ENCODE data around the gene SLC25A25. TPM values are rescaled to one million over a fixed set of nuclear protein-coding genes. Genes with fewer than 3 reads are reported as not detected.
A peak's percentile ranks its signal among the peaks of the same experiment; 100 is the strongest.

The SLC25A25 gene
- total RNA-seq, 1 donor from 2014 or later: 8.5 TPM

- H3F3A ChIP-seq (ENCODE audit: low read depth): no peaks in the 10 kb centered on the region
- no peaks in the 10 kb centered on the region for H3K9me3 ChIP-seq (ENCODE audit: low read depth)
- no peak overlapping the region for H3K27ac ChIP-seq
- peaks cover 23% of the 10 kb centered on the region for H3K79me2 ChIP-seq (ENCODE audit: low read depth)
- Mint-ChIP-seq H3K9me3 (peaks cover 3% of the 10 kb centered on the region), H3K36me3 (peaks cover 11% of the 10 kb centered on the region), H3K4me3 (no peak overlapping the region), H3K4me1 (peaks cover 11% of the 10 kb centered on the region), H3K27ac (no peak overlapping the region), H3K27me3 (ENCODE audit: insufficient read depth, low read depth) (peaks cover 6% of the 10 kb centered on the region)
- H3K4me1 ChIP-seq: no peaks in the 10 kb centered on the region
- no peak for DNase-seq (ENCODE audit: low spot score)
- no peaks in the 10 kb centered on the region for H3K36me3 ChIP-seq
- no peak for TF ChIP-seq EZH2 (IDR thresholded peaks at IDR 0.05)
- no peak for TF ChIP-seq CTCF (IDR thresholded peaks at IDR 0.05)
- TF ChIP-seq EZH2phosphoT487 (IDR thresholded peaks at IDR 0.05): no peak
- H3K4me3 ChIP-seq: no peak overlapping the region
- H3K27me3 ChIP-seq: peaks cover 1% of the 10 kb centered on the region
- H3K9ac ChIP-seq: no peak overlapping the region
- H4K20me1 ChIP-seq (ENCODE audit: low read depth): peaks cover 24% of the 10 kb centered on the region
- no peak overlapping the region for H3K4me2 ChIP-seq
- H2AFZ ChIP-seq (replicated peaks): no peak overlapping the region
Measured at GRCh38 chr9:128123451-128124080, 55.5 kb downstream of the SLC25A25 start.

GRCh38 chr9:128124451-128124850, 56.4 kb downstream of the SLC25A25 start:
- peaks cover 24% of the 10 kb centered on the region for H4K20me1 ChIP-seq (ENCODE audit: low read depth)
- peaks cover 23% of the 10 kb centered on the region for H3K79me2 ChIP-seq (ENCODE audit: low read depth)
- Mint-ChIP-seq H3K9me3 (peaks cover 8% of the 10 kb centered on the region), H3K27me3 (ENCODE audit: insufficient read depth, low read depth) (peaks cover 6% of the 10 kb centered on the region), H3K27ac (no peak overlapping the region), H3K36me3 (peaks cover 13% of the 10 kb centered on the region), H3K4me3 (no peak overlapping the region), H3K4me1 (peaks cover 16% of the 10 kb centered on the region)
- H3K36me3 ChIP-seq: no peaks in the 10 kb centered on the region
- H3K27ac ChIP-seq: no peak overlapping the region
- DNase-seq (ENCODE audit: low spot score): no peak
- H3K9ac ChIP-seq: no peak overlapping the region
- TF ChIP-seq EZH2 (IDR thresholded peaks at IDR 0.05) (no peak), EZH2phosphoT487 (IDR thresholded peaks at IDR 0.05) (no peak), CTCF (IDR thresholded peaks at IDR 0.05) (no peak)
- H2AFZ ChIP-seq (replicated peaks): no peak overlapping the region
- no peak overlapping the region for H3K4me2 ChIP-seq
- H3K27me3 ChIP-seq: peaks cover 10% of the 10 kb centered on the region
- H3F3A ChIP-seq (ENCODE audit: low read depth): no peaks in the 10 kb centered on the region
- H3K4me1 ChIP-seq: no peaks in the 10 kb centered on the region
- H3K4me3 ChIP-seq: no peak overlapping the region
- peaks cover 3% of the 10 kb centered on the region for H3K9me3 ChIP-seq (ENCODE audit: low read depth)

- Histone ChIP-seq H3K27me3 (peaks cover 12% of the 10 kb centered on the region), H2AFZ (replicated peaks) (no peak overlapping the region), H3K4me1 (no peaks in the 10 kb centered on the region), H3K9me3 (ENCODE audit: low read depth) (peaks cover 5% of the 10 kb centered on the region), H3K27ac (no peak overlapping the region), H3F3A (ENCODE audit: low read depth) (no peaks in the 10 kb centered on the region), H3K36me3 (no peaks in the 10 kb centered on the region), H4K20me1 (ENCODE audit: low read depth) (peaks cover 24% of the 10 kb centered on the region), H3K4me3 (no peak overlapping the region), H3K4me2 (no peak overlapping the region), H3K9ac (no peak overlapping the region), H3K79me2 (ENCODE audit: low read depth) (peaks cover 23% of the 10 kb centered on the region)
- Mint-ChIP-seq H3K4me3 (peak overlapping the region; percentile 64), H3K4me1 (peaks cover 16% of the 10 kb centered on the region), H3K27ac (no peak overlapping the region), H3K36me3 (peaks cover 13% of the 10 kb centered on the region), H3K27me3 (ENCODE audit: insufficient read depth, low read depth) (peaks cover 6% of the 10 kb centered on the region), H3K9me3 (peaks cover 11% of the 10 kb centered on the region)
- DNase-seq (ENCODE audit: low spot score): peak; percentile 76
- TF ChIP-seq EZH2 (IDR thresholded peaks at IDR 0.05) (no peak), CTCF (IDR thresholded peaks at IDR 0.05) (peak; percentile 75)
Measured at GRCh38 chr9:128124873-128125579, 57.0 kb downstream of the SLC25A25 start.
